Measurements from ENCODE around the gene NAXE. TPM values are rescaled to one million over a fixed set of nuclear protein-coding genes. Genes with fewer than 3 reads are reported as not detected.

Gene NAXE
- total RNA-seq, 4 donors from 2014 or later, result 25.1 to 104 (median 77.5) TPM

DNA sequence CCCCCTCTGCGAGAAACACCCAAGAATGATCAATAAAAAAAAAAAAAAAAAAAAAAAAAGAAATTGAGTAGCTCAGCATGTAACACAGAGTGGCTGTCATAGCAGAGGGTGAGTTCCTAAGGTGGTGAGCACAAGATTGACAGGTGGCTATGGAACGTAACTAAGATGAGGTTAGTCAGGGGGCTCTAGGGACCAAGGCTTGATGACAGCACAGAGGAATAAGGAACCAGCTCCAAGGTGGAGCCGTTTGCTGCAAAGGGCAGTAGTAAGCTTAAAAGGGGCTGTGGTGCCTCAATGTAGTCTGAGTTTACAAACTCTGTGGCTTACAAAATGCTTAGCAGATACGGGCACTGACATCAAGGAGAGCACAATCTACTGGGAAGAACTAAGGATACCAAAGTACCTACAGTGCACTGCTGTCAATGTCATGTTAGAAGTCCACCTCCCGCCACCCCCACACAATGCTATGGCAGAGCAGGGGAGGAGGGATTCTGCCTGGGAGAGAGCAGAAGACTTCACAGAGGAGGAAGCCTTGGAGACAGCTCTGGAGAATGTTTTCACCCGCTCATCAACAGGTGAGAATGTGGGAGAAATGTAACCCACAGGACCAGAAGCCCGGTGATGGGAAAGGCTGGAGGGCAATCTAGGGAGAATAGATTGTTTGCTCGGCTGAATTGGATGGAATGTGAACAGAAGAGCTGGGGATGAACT is 32.3 kb upstream of the NAXE start:
- H3K27me3 ChIP-seq, result no peaks in the 10 kb centered on the region
- H3K4me1 ChIP-seq, result no peaks in the 10 kb centered on the region
- no peaks in the 10 kb centered on the region for H3K9me3 ChIP-seq
- no peak overlapping the region for H3K4me3 ChIP-seq
- intact Hi-C loops (cut with DNase I; ENCODE audit: low total_unique reads) (no loop called here), in situ Hi-C loops (cut with MboI; ENCODE audit: low pct_ligation_motif_present in 1 of 4, low pct_unique_long_range_greater_than_20kb in 1 of 4, low sequenced_read_pairs in 3 of 4) (no loop called here)
- TF ChIP-seq, protein P1, sequence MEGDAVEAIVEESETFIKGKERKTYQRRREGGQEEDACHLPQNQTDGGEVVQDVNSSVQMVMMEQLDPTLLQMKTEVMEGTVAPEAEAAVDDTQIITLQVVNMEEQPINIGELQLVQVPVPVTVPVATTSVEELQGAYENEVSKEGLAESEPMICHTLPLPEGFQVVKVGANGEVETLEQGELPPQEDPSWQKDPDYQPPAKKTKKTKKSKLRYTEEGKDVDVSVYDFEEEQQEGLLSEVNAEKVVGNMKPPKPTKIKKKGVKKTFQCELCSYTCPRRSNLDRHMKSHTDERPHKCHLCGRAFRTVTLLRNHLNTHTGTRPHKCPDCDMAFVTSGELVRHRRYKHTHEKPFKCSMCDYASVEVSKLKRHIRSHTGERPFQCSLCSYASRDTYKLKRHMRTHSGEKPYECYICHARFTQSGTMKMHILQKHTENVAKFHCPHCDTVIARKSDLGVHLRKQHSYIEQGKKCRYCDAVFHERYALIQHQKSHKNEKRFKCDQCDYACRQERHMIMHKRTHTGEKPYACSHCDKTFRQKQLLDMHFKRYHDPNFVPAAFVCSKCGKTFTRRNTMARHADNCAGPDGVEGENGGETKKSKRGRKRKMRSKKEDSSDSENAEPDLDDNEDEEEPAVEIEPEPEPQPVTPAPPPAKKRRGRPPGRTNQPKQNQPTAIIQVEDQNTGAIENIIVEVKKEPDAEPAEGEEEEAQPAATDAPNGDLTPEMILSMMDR (IDR thresholded peaks at IDR 0.05), result no peak
- TF ChIP-seq POLR2A (IDR thresholded peaks at IDR 0.05), result no peak
- TF ChIP-seq POLR2AphosphoS5 (IDR thresholded peaks at IDR 0.05), result no peak
- no peak for TF ChIP-seq EP300 (IDR thresholded peaks at IDR 0.05; ENCODE audit: low read depth)
- no peak for DNase-seq
- H3K36me3 ChIP-seq, result no peaks in the 10 kb centered on the region
- 83 to 89% methylated on average over 5 to 7 of the region's 8 CpGs for WGBS, 2 donors (ENCODE audit: low coverage in 1 of 2)
- no peak overlapping the region for H3K27ac ChIP-seq

DNA sequence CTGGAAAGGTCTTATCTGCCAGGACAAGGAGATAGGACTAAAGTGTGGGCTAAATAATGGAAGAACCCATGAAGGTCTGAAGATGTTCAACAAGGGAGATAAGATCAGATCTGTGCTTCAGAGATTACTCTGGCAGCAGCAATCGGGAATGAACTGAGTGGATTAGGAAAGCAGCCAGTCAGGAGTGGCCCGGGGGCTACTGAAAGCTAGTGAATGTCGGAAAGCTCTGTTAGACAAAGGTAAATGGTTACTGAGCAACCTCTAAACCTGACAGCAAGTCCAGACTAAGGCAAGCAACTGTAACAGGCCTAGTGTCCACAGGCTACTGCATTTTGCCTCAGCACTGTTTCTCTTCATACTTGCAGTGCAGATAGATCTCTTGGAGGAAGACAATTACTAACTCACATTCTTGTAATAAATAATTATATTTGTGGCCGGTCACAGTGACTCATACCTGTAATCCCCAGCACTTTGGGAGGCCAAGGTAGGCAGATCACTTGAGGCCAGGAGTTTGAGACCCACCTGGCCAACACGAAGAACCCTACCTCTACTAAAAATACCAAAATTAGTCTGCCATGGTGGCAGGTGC is 31.7 kb upstream of the NAXE start:
- H3K36me3 ChIP-seq, result no peaks in the 10 kb centered on the region
- H3K4me1 ChIP-seq, result no peaks in the 10 kb centered on the region
- in situ Hi-C loops (cut with MboI; ENCODE audit: low pct_ligation_motif_present in 1 of 4, low pct_unique_long_range_greater_than_20kb in 1 of 4, low sequenced_read_pairs in 3 of 4), result no loop called here
- TF ChIP-seq EP300 (IDR thresholded peaks at IDR 0.05; ENCODE audit: low read depth) (no peak), POLR2AphosphoS5 (IDR thresholded peaks at IDR 0.05) (no peak), POLR2A (IDR thresholded peaks at IDR 0.05) (no peak)
- TF ChIP-seq, protein P1 (IDR thresholded peaks at IDR 0.05), result no peak
- intact Hi-C loops (cut with DNase I; ENCODE audit: low total_unique reads), result no loop called here
- no peak for DNase-seq
- H3K9me3 ChIP-seq, result no peaks in the 10 kb centered on the region
- WGBS, 2 donors (ENCODE audit: low coverage in 1 of 2), result 50 to 73% methylated on average over 2 to 5 of the region's 5 CpGs
- H3K4me3 ChIP-seq, result no peak overlapping the region
- no peak overlapping the region for H3K27ac ChIP-seq
- H3K27me3 ChIP-seq, result no peaks in the 10 kb centered on the region

GRCh38 chr1:156560585-156561163 is 30.9 kb upstream of the NAXE start:
- TF ChIP-seq, protein P1 (IDR thresholded peaks at IDR 0.05), result no peak
- TF ChIP-seq POLR2A (IDR thresholded peaks at IDR 0.05) (no peak), POLR2AphosphoS5 (IDR thresholded peaks at IDR 0.05) (no peak), EP300 (IDR thresholded peaks at IDR 0.05; ENCODE audit: low read depth) (no peak)
- Histone ChIP-seq H3K27ac (no peak overlapping the region), H3K36me3 (no peaks in the 10 kb centered on the region), H3K27me3 (no peaks in the 10 kb centered on the region), H3K9me3 (no peaks in the 10 kb centered on the region), H3K4me3 (no peak overlapping the region), H3K4me1 (no peaks in the 10 kb centered on the region)
- intact Hi-C loops (cut with DNase I; ENCODE audit: low total_unique reads), result no loop called here
- WGBS, 2 donors (ENCODE audit: low coverage in 1 of 2), result 67 to 76% methylated on average over 3 to 5 of the region's 5 CpGs
- DNase-seq, result no peak
- in situ Hi-C loops (cut with MboI; ENCODE audit: low pct_ligation_motif_present in 1 of 4, low pct_unique_long_range_greater_than_20kb in 1 of 4, low sequenced_read_pairs in 3 of 4), result no loop called here

- H3K4me3 ChIP-seq, result no peak overlapping the region
- H3K27me3 ChIP-seq, result no peaks in the 10 kb centered on the region
- WGBS, 2 donors (ENCODE audit: low coverage in 1 of 2), result 93% methylated on average over 2 of the region's 2 CpGs; no CpG with 5 or more reads in 1 of the 2 donors
- intact Hi-C loops (cut with DNase I; ENCODE audit: low total_unique reads), result no loop called here
- in situ Hi-C loops (cut with MboI; ENCODE audit: low pct_ligation_motif_present in 1 of 4, low pct_unique_long_range_greater_than_20kb in 1 of 4, low sequenced_read_pairs in 3 of 4), result no loop called here
- DNase-seq, result no peak
- H3K4me1 ChIP-seq, result peaks cover 0 to 5% (median 2%) of the 10 kb centered on the region in 4 donors
- H3K36me3 ChIP-seq, result no peaks in the 10 kb centered on the region
- no peaks in the 10 kb centered on the region for H3K9me3 ChIP-seq
- TF ChIP-seq, protein P1 (IDR thresholded peaks at IDR 0.05), result no peak
- TF ChIP-seq EP300 (IDR thresholded peaks at IDR 0.05; ENCODE audit: low read depth) (no peak), POLR2AphosphoS5 (IDR thresholded peaks at IDR 0.05) (no peak), POLR2A (IDR thresholded peaks at IDR 0.05) (no peak)
- no peak overlapping the region for H3K27ac ChIP-seq
Observed at GRCh38 chr1:156565519-156565918, 26.1 kb upstream of the NAXE start.
